K562 (cell line): ENCODE data around the gene STMND1. TPM values are rescaled to one million over a fixed set of nuclear protein-coding genes. Genes with fewer than 3 reads are reported as not detected.

Experiments used
- ERF ChIP-seq: fragments of 450-650 bp; formaldehyde crosslinking; IDR thresholded peaks from 2 replicates; pipeline ENCODE4 v1.4.0; 2020; ENCODE audit warnings: mild to moderate bottlenecking, mixed read lengths
- JUN ChIP-seq, 2 experiments: sonication (generic) in 1 of 2; formaldehyde crosslinking in 1 of 2; IDR thresholded peaks; 2 replicates each; pipeline versions ENCODE4 v1.6.1 to v1.8.0; 2012 to 2022; ENCODE audit warnings: borderline replicate concordance in 2 of 2, mild to moderate bottlenecking in 2 of 2, improper control_type of control experiment in 1 of 2, low read depth in 1 of 2, low read length in 1 of 2, missing genetic modification reagents in 1 of 2
- REST ChIP-seq, 2 experiments: fragments of 450-650 bp; formaldehyde crosslinking in 1 of 2; IDR thresholded peaks; 2 replicates each; pipeline versions ENCODE4 v1.4.0 to v1.6.1; 2014 to 2020; ENCODE audit warnings: mild to moderate bottlenecking in 2 of 2, borderline replicate concordance in 1 of 2, low read depth in 1 of 2
- SMAD1 ChIP-seq: fragments of 150-350 bp; IDR thresholded peaks from 2 replicates; pipeline ENCODE4 v1.6.1; 2014; ENCODE audit warnings: low read length, low read depth; ENCODE audit not compliant: partially characterized antibody
- ZBTB1 ChIP-seq: sonication (generic); formaldehyde crosslinking; IDR thresholded peaks from 2 replicates; pipeline ENCODE4 v1.8.1; 2023; ENCODE audit warnings: missing genetic modification reagents, low read depth, mild to moderate bottlenecking, borderline replicate concordance
- ZBTB17 ChIP-seq: fragments of 450-650 bp; formaldehyde crosslinking; IDR thresholded peaks from 2 replicates; pipeline ENCODE4 v1.4.0; 2020; ENCODE audit warnings: mild to moderate bottlenecking
- ZNF263 ChIP-seq: sonication (generic); formaldehyde crosslinking; IDR thresholded peaks from 2 replicates; pipeline ENCODE4 v1.8.0; 2022; ENCODE audit warnings: mild to moderate bottlenecking, missing genetic modification reagents, borderline replicate concordance
- polyA plus RNA-seq, 8 experiments: library from polyadenylated mRNA; depleted of rRNA in 4 of 8; stranded (reverse) in 5 of 8; unstranded in 3 of 8; fragments of >200 nt; fragmentation: Nextera tagmentation in 2 of 8; fragmentation: Illumina TruSeq in 1 of 8; extraction: Ambion mirVana in 2 of 8; extraction: Trizol in 1 of 8; gene quantifications; 2 replicates each; pipeline versions ENCODE4 v1.2.1 to v1.2.3, GENCODE V29; 2011 to 2014; ENCODE audit warnings: inconsistent platforms in 1 of 8, missing spikeins in 1 of 8
- total RNA-seq, 7 experiments: library from RNA; depleted of rRNA in 6 of 7; stranded (reverse); fragments of >200 nt in 6 of 7; fragmentation: Illumina TruSeq in 2 of 7; extraction: Trizol in 2 of 7; gene quantifications; 2 replicates each; pipeline versions ENCODE4 v1.2.1 to v1.2.3, GENCODE V29; 2011 to 2021; ENCODE audit warnings: low replicate concordance in 1 of 7

The STMND1 gene
- total and polyA plus RNA-seq, 9 of the 15 experiments (the other 6 are each of a cell fraction or from before 2014, with no cell fraction given): not detected

- TF ChIP-seq REST (IDR thresholded peaks at IDR 0.05; ENCODE audit: borderline replicate concordance) (no peak), REST (CRISPR knock-in tag; IDR thresholded peaks at IDR 0.05; ENCODE audit: low read depth) (no peak), ZNF263 (CRISPR knock-in tag) (no peak), ZBTB1 (CRISPR knock-in tag) (no peak), ZBTB17 (CRISPR knock-in tag) (no peak), SMAD1 (no peak), JUN (IDR thresholded peaks at IDR 0.05; ENCODE audit: borderline replicate concordance, low read depth, low read length) (no peak), JUN (CRISPR knock-in tag; IDR thresholded peaks at IDR 0.05; ENCODE audit: borderline replicate concordance) (no peak), ERF (CRISPR knock-in tag) (no peak)
- TF ChIP-seq, all 486 proteins: peak for 0
Measured at GRCh38 chr6:17149571-17149970, 47.7 kb downstream of the STMND1 start (continued).
